HCT116 (cell line): ENCODE results near the gene FANK1. TPM values are rescaled to one million over a fixed set of nuclear protein-coding genes. Genes with fewer than 3 reads are reported as not detected.
"Not testable (repeated sequence)": the region's sequence is repeated elsewhere in the genome, so short reads cannot be mapped to it uniquely, and the experiment has no call there.

Experiments used
- ATAC-seq: fragments of 200-7000 bp; cut with Tn5 transposase; 2 replicates; pipeline ENCODE4 v1.9.1; 2020; ENCODE audit warnings: mild to moderate bottlenecking, moderate library complexity
- BruUV-seq: library from RNA; stranded (reverse); fragments of 400-500 nt; replicated peaks from 2 replicates; lab custom pipeline; 2021; lab: Mats Ljungman, UMichigan
- CTCF ChIA-PET: fragments of 300-600 bp; sonication (Branson Sonifier 250); formaldehyde crosslinking; loops from one replicate; lab custom pipeline; 2021; ENCODE audit warnings: antibody characterized with exemption; lab: Charles Lee
- POLR2A ChIA-PET: fragments of 300-600, 350-600 bp; sonication (Branson Sonifier 250); formaldehyde crosslinking; loops from one replicate; lab custom pipeline; 2021; ENCODE audit warnings: antibody characterized with exemption; lab: Charles Lee
- RAD21 ChIA-PET, 2 experiments: fragments of 300-600 bp; sonication (Branson Sonifier 250); formaldehyde crosslinking; loops; one replicate each; lab custom pipeline; 2023; ENCODE audit warnings: low total read pairs in 2 of 2; ENCODE audit not compliant: uncharacterized antibody in 2 of 2, unreplicated experiment in 2 of 2, low non-redundant PET in 1 of 2; lab: Charles Lee
- DNase-seq: peaks from one replicate; pipeline ENCODE4 v3.0.0-alpha.2; 2010; ENCODE audit warnings: low read depth, low spot score
- H2AFZ ChIP-seq: fragments of 200-600 bp; shearing (Covaris generic), sonication (generic); 2 replicates; pipeline ENCODE4 v1.6.1; 2017; ENCODE audit warnings: low read depth, mixed run types, mixed read lengths, antibody characterized with exemption, low read length; ENCODE audit not compliant: poor library complexity, severe bottlenecking
- H3K27ac ChIP-seq: 2 replicates; pipeline ENCODE4 v1.5.1; 2012; ENCODE audit warnings: low read depth, low read length
- H3K27me3 ChIP-seq: fragments of 200-600 bp; sonication (generic); 2 replicates; pipeline ENCODE4 v1.6.1; 2016; ENCODE audit warnings: mixed run types, low read length, mixed read lengths; ENCODE audit not compliant: insufficient read depth
- H3K36me3 ChIP-seq, 2 experiments: fragments of 200-500 bp in 1 of 2; fragments of 200-600 bp in 1 of 2; sonication (Bioruptor generic) in 1 of 2; sonication (generic) in 1 of 2; 2 replicates each; pipeline versions ENCODE4 v1.5.1 to v1.6.1; 2014 to 2016; ENCODE audit warnings: low read length in 2 of 2, inconsistent platforms in 1 of 2, mixed read lengths in 1 of 2, mixed run types in 1 of 2; ENCODE audit not compliant: insufficient read depth in 2 of 2, control insufficient read depth in 1 of 2
- H3K4me1 ChIP-seq, 2 experiments: fragments of 200-600 bp in 1 of 2; sonication (generic) in 1 of 2; 2 replicates each; pipeline versions ENCODE4 v1.5.1 to v1.6.1; 2012 to 2017; ENCODE audit warnings: low read length in 2 of 2, inconsistent platforms in 1 of 2, mild to moderate bottlenecking in 1 of 2, mixed read lengths in 1 of 2, mixed run types in 1 of 2, moderate library complexity in 1 of 2; ENCODE audit not compliant: insufficient read depth in 2 of 2, control insufficient read depth in 1 of 2
- H3K4me2 ChIP-seq: fragments of 200-600 bp; sonication (generic); 2 replicates; pipeline ENCODE4 v1.6.1; 2017; ENCODE audit warnings: mixed run types, low read length, mixed read lengths
- H3K4me3 ChIP-seq, 2 experiments: fragments of 200-600 bp in 1 of 2; sonication (generic) in 1 of 2; replicated peaks in 1 of 2; 2 replicates each; pipeline ENCODE4 v1.5.1; 2011 to 2016; ENCODE audit warnings: low read length in 2 of 2, control low read depth in 1 of 2, low read depth in 1 of 2, mild to moderate bottlenecking in 1 of 2, mixed read lengths in 1 of 2, mixed run types in 1 of 2
- H3K79me2 ChIP-seq: fragments of 200-600 bp; sonication (generic); 2 replicates; pipeline ENCODE4 v1.6.1; 2017; ENCODE audit warnings: mild to moderate bottlenecking, mixed run types, low read length, moderate library complexity, mixed read lengths; ENCODE audit not compliant: insufficient read depth
- H3K9ac ChIP-seq: fragments of 200-600 bp; sonication (generic); 2 replicates; pipeline ENCODE4 v1.6.1; 2016; ENCODE audit warnings: low read length, mixed read lengths
- H3K9me2 ChIP-seq: fragments of 200-600 bp; sonication (generic), shearing (Covaris generic); 2 replicates; pipeline ENCODE4 v1.6.1; 2017; ENCODE audit warnings: mixed run types, mild to moderate bottlenecking, moderate library complexity; ENCODE audit not compliant: insufficient read depth
- H3K9me3 ChIP-seq, 2 experiments: fragments of 200-500 bp in 1 of 2; fragments of 200-600 bp in 1 of 2; sonication (Bioruptor generic) in 1 of 2; sonication (generic) in 1 of 2; 2 replicates each; pipeline ENCODE4 v1.6.1; 2014 to 2017; ENCODE audit warnings: low read length in 2 of 2, mixed read lengths in 2 of 2, inconsistent platforms in 1 of 2, low read depth in 1 of 2, mild to moderate bottlenecking in 1 of 2, mixed run types in 1 of 2, moderate library complexity in 1 of 2; ENCODE audit not compliant: control insufficient read depth in 1 of 2, insufficient read depth in 1 of 2
- H4K20me1 ChIP-seq: fragments of 200-600 bp; sonication (generic), shearing (Covaris generic); 2 replicates; pipeline ENCODE4 v1.6.1; 2017; ENCODE audit warnings: mixed run types, mild to moderate bottlenecking, moderate library complexity; ENCODE audit not compliant: insufficient read depth
- intact Hi-C: fragments of 100-400 bp; cut with micrococcal nuclease; formaldehyde crosslinking; loops from 2 replicates; pipeline ENCODE4 v1.10.0; 2022
- total RNA-seq: library from RNA; stranded (reverse); gene quantifications from one replicate; pipeline ENCODE4 v1.2.1, GENCODE V29; 2021; ENCODE audit not compliant: unreplicated experiment

FANK1 gene
- total RNA-seq, 1 experiment from 2014 or later: 5.4 TPM

GRCh38 chr10:125907598-125907997 lies 11.2 kb downstream of the FANK1 start:
- H3K9ac ChIP-seq: not testable (repeated sequence)

GRCh38 chr10:125908813-125909212 lies 12.4 kb downstream of the FANK1 start:
- H3K4me2 ChIP-seq, H3K79me2 ChIP-seq, H3K27me3 ChIP-seq, CTCF ChIA-PET, H2AFZ ChIP-seq, H3K36me3 ChIP-seq, H3K9ac ChIP-seq, ATAC-seq, H4K20me1 ChIP-seq, H3K9me2 ChIP-seq, H3K9me3 ChIP-seq, H3K4me3 ChIP-seq, H3K27ac ChIP-seq, RAD21 ChIA-PET, H3K4me1 ChIP-seq, intact Hi-C loops, POLR2A ChIA-PET, BruUV-seq, DNase-seq: not testable (repeated sequence)

More at GRCh38 chr10:125907598-125907997, 11.2 kb downstream of the FANK1 start:
- H2AFZ ChIP-seq, H3K4me2 ChIP-seq, H3K36me3 ChIP-seq, ATAC-seq, H3K27me3 ChIP-seq, H3K9me2 ChIP-seq, H3K27ac ChIP-seq, intact Hi-C loops, RAD21 ChIA-PET, BruUV-seq, CTCF ChIA-PET, H4K20me1 ChIP-seq, H3K9me3 ChIP-seq, POLR2A ChIA-PET, H3K79me2 ChIP-seq, H3K4me3 ChIP-seq, DNase-seq: not testable (repeated sequence)
- peaks cover 13 to 15% of the 10 kb centered on the region in 2 experiments for H3K4me1 ChIP-seq

GRCh38 chr10:125909491-125909890 lies 13.1 kb downstream of the FANK1 start:
- intact Hi-C loops, RAD21 ChIA-PET, H3K9me2 ChIP-seq, DNase-seq, H3K9me3 ChIP-seq, H4K20me1 ChIP-seq, H3K9ac ChIP-seq, H3K27me3 ChIP-seq, H3K79me2 ChIP-seq, ATAC-seq, H3K36me3 ChIP-seq, H3K4me1 ChIP-seq, H3K4me3 ChIP-seq, H2AFZ ChIP-seq, BruUV-seq, POLR2A ChIA-PET, CTCF ChIA-PET, H3K4me2 ChIP-seq, H3K27ac ChIP-seq: not testable (repeated sequence)
